Stimulated activated CD4-positive, alpha-beta T cell treated with anti-CD3 and anti-CD28 coated beads, Interleukin-2, amount 100 ng/mL, for 4 hours (primary cell): ENCODE measurements around the gene TXNL4A.

Experiments
- DNase-seq: peaks from one replicate; pipeline ENCODE4 v3.0.0-alpha.2; 2020; ENCODE audit warnings: low read depth

The TXNL4A gene

GRCh38 chr18:79935098-79935480 is 53.3 kb downstream of the TXNL4A start:
- DNase-seq: no peak

- DNase-seq: no peak
These were observed 53.9 kb downstream of the TXNL4A start for GRCh38 chr18:79934311-79935097.

GRCh38 chr18:79933765-79934164 is 54.6 kb downstream of the TXNL4A start:
- no peak for DNase-seq

- no peak for DNase-seq
These were observed 55.5 kb downstream of the TXNL4A start for GRCh38 chr18:79932907-79933306.

- no peak for DNase-seq
These were observed 56.9 kb downstream of the TXNL4A start for GRCh38 chr18:79931475-79931874.

GRCh38 chr18:79930020-79930642 is 58.2 kb downstream of the TXNL4A start:
- DNase-seq: no peak

- DNase-seq: no peak
These were observed 59.8 kb downstream of the TXNL4A start for GRCh38 chr18:79928563-79928960.

- no peak for DNase-seq
These were observed 60.5 kb downstream of the TXNL4A start for GRCh38 chr18:79927607-79928562.

GRCh38 chr18:79926715-79927606 is 61.4 kb downstream of the TXNL4A start:
- no peak for DNase-seq

- no peak for DNase-seq
These were observed 62.1 kb downstream of the TXNL4A start for GRCh38 chr18:79926306-79926705.

GRCh38 chr18:79924814-79925731 is 63.3 kb downstream of the TXNL4A start:
- DNase-seq: no peak

GRCh38 chr18:79923896-79924585 is 64.3 kb downstream of the TXNL4A start:
- DNase-seq: no peak

- DNase-seq: no peak
These were observed 65.4 kb downstream of the TXNL4A start for GRCh38 chr18:79922971-79923411.

- DNase-seq: no peak
These were observed 66.1 kb downstream of the TXNL4A start for GRCh38 chr18:79921984-79922965.
